ENCODE data around the gene BEND6.
"Not testable (repeated sequence)": the region's sequence is repeated elsewhere in the genome, so short reads cannot be mapped to it uniquely, and the experiment has no call there.

Gene BEND6

GRCh38 chr6:57004292-57004691 is 49.4 kb downstream of the BEND6 start:
- no peak overlapping the region for H3K4me3 ChIP-seq (ENCODE audit: low read length, poor library complexity, severe bottlenecking)
- H2AFZ ChIP-seq (ENCODE audit: low read length): no peak overlapping the region
- no peak overlapping the region for H3K9ac ChIP-seq (ENCODE audit: low read depth, low read length, poor library complexity, severe bottlenecking)
- no peaks in the 10 kb centered on the region for H3K4me1 ChIP-seq (ENCODE audit: insufficient read depth, low read length, poor library complexity, severe bottlenecking)
- TF ChIP-seq EZH2phosphoT487 (IDR thresholded peaks at IDR 0.05; ENCODE audit: borderline replicate concordance) (no peak), CTCF (conservative IDR thresholded peaks at IDR 0.05; ENCODE audit: low read length) (no peak)
- H3F3A ChIP-seq (ENCODE audit: low read depth): no peaks in the 10 kb centered on the region
- no peak overlapping the region for H3K4me2 ChIP-seq (ENCODE audit: low read depth, low read length, poor library complexity, severe bottlenecking)
- H3K27me3 ChIP-seq (ENCODE audit: insufficient read depth, low read length, poor library complexity, severe bottlenecking): no peaks in the 10 kb centered on the region
- H3K9me3 ChIP-seq (ENCODE audit: insufficient read depth, low read depth, low read length): no peaks in the 10 kb centered on the region; the same call in 1 of the 2 replicates
- no peaks in the 10 kb centered on the region for H3K36me3 ChIP-seq (ENCODE audit: insufficient read depth, low read length)
- H3K79me2 ChIP-seq (ENCODE audit: insufficient read depth, low read length): no peaks in the 10 kb centered on the region
- H4K20me1 ChIP-seq (ENCODE audit: insufficient read depth, low read length, poor library complexity, severe bottlenecking): no peaks in the 10 kb centered on the region
- no peaks in the 10 kb centered on the region for H3K9me2 ChIP-seq (replicated peaks; ENCODE audit: low read depth, low read length)

GRCh38 chr6:57006101-57006500 is 51.2 kb downstream of the BEND6 start:
- Histone ChIP-seq H3F3A (ENCODE audit: low read depth) (no peaks in the 10 kb centered on the region), H3K36me3 (ENCODE audit: insufficient read depth, low read length) (no peaks in the 10 kb centered on the region), H4K20me1 (ENCODE audit: insufficient read depth, low read length, poor library complexity, severe bottlenecking) (no peaks in the 10 kb centered on the region), H3K9me2 (replicated peaks; ENCODE audit: low read depth, low read length) (no peaks in the 10 kb centered on the region), H2AFZ (ENCODE audit: low read length) (no peak overlapping the region), H3K4me3 (ENCODE audit: low read length, poor library complexity, severe bottlenecking) (no peak overlapping the region), H3K4me1 (ENCODE audit: insufficient read depth, low read length, poor library complexity, severe bottlenecking) (no peaks in the 10 kb centered on the region), H3K79me2 (ENCODE audit: insufficient read depth, low read length) (no peaks in the 10 kb centered on the region), H3K9me3 (ENCODE audit: insufficient read depth, low read depth, low read length) (no peaks in the 10 kb centered on the region), H3K9ac (ENCODE audit: low read depth, low read length, poor library complexity, severe bottlenecking) (no peak overlapping the region), H3K4me2 (ENCODE audit: low read depth, low read length, poor library complexity, severe bottlenecking) (no peak overlapping the region), H3K27me3 (ENCODE audit: insufficient read depth, low read length, poor library complexity, severe bottlenecking) (no peaks in the 10 kb centered on the region)
- no peak for TF ChIP-seq CTCF (conservative IDR thresholded peaks at IDR 0.05; ENCODE audit: low read length)
- no peak for TF ChIP-seq EZH2phosphoT487 (IDR thresholded peaks at IDR 0.05; ENCODE audit: borderline replicate concordance)

DNA sequence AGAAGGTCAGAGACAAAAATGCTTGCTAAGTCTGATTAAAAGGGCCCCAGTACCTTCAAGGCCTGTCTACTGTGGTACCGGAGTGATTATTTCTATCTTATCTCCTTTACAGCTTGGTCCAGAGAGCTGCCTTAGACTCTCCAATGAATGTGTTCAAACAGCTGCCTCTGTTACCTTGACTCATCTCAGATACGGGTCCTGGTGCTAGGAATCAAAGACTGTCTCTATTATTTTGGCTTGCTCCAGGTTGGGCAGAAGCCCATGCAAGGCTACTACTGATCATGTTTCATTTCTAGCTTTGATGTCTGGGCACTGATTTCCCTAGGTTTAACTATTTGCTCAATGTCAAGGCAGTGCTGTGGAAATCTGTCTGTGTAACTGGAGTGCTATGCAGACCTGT is 53.2 kb downstream of the BEND6 start:
- not testable (repeated sequence) for H3K4me2 ChIP-seq (ENCODE audit: low read depth, low read length, poor library complexity, severe bottlenecking); H3K36me3 ChIP-seq (ENCODE audit: insufficient read depth, low read length); H3K27me3 ChIP-seq (ENCODE audit: insufficient read depth, low read length, poor library complexity, severe bottlenecking); H3K4me3 ChIP-seq (ENCODE audit: low read length, poor library complexity, severe bottlenecking); H2AFZ ChIP-seq (ENCODE audit: low read length); H3K4me1 ChIP-seq (ENCODE audit: insufficient read depth, low read length, poor library complexity, severe bottlenecking); H4K20me1 ChIP-seq (ENCODE audit: insufficient read depth, low read length, poor library complexity, severe bottlenecking); H3K9ac ChIP-seq (ENCODE audit: low read depth, low read length, poor library complexity, severe bottlenecking); H3K9me2 ChIP-seq (replicated peaks; ENCODE audit: low read depth, low read length); H3K9me3 ChIP-seq (ENCODE audit: insufficient read depth, low read depth, low read length); H3F3A ChIP-seq (ENCODE audit: low read depth); H3K79me2 ChIP-seq (ENCODE audit: insufficient read depth, low read length)

GRCh38 chr6:57013521-57013926 is 58.6 kb downstream of the BEND6 start:
- no peak overlapping the region for H2AFZ ChIP-seq (ENCODE audit: low read length)
- H3K4me3 ChIP-seq (ENCODE audit: low read length, poor library complexity, severe bottlenecking): no peak overlapping the region
- H4K20me1 ChIP-seq (ENCODE audit: insufficient read depth, low read length, poor library complexity, severe bottlenecking): no peaks in the 10 kb centered on the region
- no peaks in the 10 kb centered on the region for H3K9me3 ChIP-seq (ENCODE audit: insufficient read depth, low read depth, low read length)
- no peaks in the 10 kb centered on the region for H3K9me2 ChIP-seq (replicated peaks; ENCODE audit: low read depth, low read length)
- H3K9ac ChIP-seq (ENCODE audit: low read depth, low read length, poor library complexity, severe bottlenecking): no peak overlapping the region
- no peaks in the 10 kb centered on the region for H3K4me1 ChIP-seq (ENCODE audit: insufficient read depth, low read length, poor library complexity, severe bottlenecking)
- H3K79me2 ChIP-seq (ENCODE audit: insufficient read depth, low read length): no peaks in the 10 kb centered on the region
- no peaks in the 10 kb centered on the region for H3F3A ChIP-seq (ENCODE audit: low read depth)
- no peaks in the 10 kb centered on the region for H3K36me3 ChIP-seq (ENCODE audit: insufficient read depth, low read length)
- H3K27me3 ChIP-seq (ENCODE audit: insufficient read depth, low read length, poor library complexity, severe bottlenecking): no peaks in the 10 kb centered on the region
- H3K4me2 ChIP-seq (ENCODE audit: low read depth, low read length, poor library complexity, severe bottlenecking): no peak overlapping the region
- TF ChIP-seq EZH2phosphoT487 (IDR thresholded peaks at IDR 0.05; ENCODE audit: borderline replicate concordance): no peak
- TF ChIP-seq CTCF (conservative IDR thresholded peaks at IDR 0.05; ENCODE audit: low read length): no peak
